PC-9 (cell line): Measurements from ENCODE around the gene GCLC. TPM values are rescaled to one million over a fixed set of nuclear protein-coding genes. Genes with fewer than 3 reads are reported as not detected.

Experiments used
- BruUV-seq: library from RNA; stranded (reverse); fragments of 400-500 nt; replicated peaks from 2 replicates; lab custom pipeline; 2021; lab: Mats Ljungman, UMichigan
- CTCF ChIA-PET: fragments of 300-600 bp; sonication (Branson Sonifier 250); formaldehyde crosslinking; loops from one replicate; lab custom pipeline; 2022; ENCODE audit warnings: antibody characterized with exemption; lab: Charles Lee
- POLR2A ChIA-PET: fragments of 300-600 bp; sonication (Branson Sonifier 250); formaldehyde crosslinking; loops from one replicate; lab custom pipeline; 2022; ENCODE audit warnings: antibody characterized with exemption; ENCODE audit not compliant: unreplicated experiment; lab: Charles Lee
- DNase-seq, 2 experiments: peaks; one replicate each; pipeline versions ENCODE4 v3.0.0 to v3.0.0-alpha.2; 2015 to 2022; ENCODE audit warnings: mixed read lengths in 1 of 2
- H2AFZ ChIP-seq: fragments of 200-600 bp; sonication (generic); 2 replicates; pipeline ENCODE4 v1.8.1; 2017; ENCODE audit warnings: antibody characterized with exemption
- H3F3A ChIP-seq: fragments of 200-600 bp; sonication (generic); 2 replicates; pipeline ENCODE4 v1.8.1; 2017; ENCODE audit warnings: antibody characterized with exemption, mild to moderate bottlenecking, low read depth; ENCODE audit not compliant: insufficient read depth
- H3K27ac ChIP-seq: fragments of 200-600 bp; sonication (generic); 2 replicates; pipeline ENCODE4 v1.6.1; 2016; ENCODE audit warnings: mixed run types
- H3K27me3 ChIP-seq: fragments of 200-600 bp; sonication (generic); 2 replicates; pipeline ENCODE4 v1.6.1; 2016; ENCODE audit warnings: low read depth, mixed run types; ENCODE audit not compliant: insufficient read depth
- H3K36me3 ChIP-seq: fragments of 200-600 bp; sonication (generic); 2 replicates; pipeline ENCODE4 v1.6.1; 2016; ENCODE audit warnings: low read depth, mixed run types
- H3K4me1 ChIP-seq: fragments of 200-600 bp; sonication (generic); replicated peaks from 2 replicates; pipeline ENCODE4 v1.6.1; 2016; ENCODE audit warnings: mixed run types; ENCODE audit not compliant: insufficient read depth
- H3K4me2 ChIP-seq: fragments of 200-600 bp; sonication (generic); 2 replicates; pipeline ENCODE4 v1.6.1; 2017; ENCODE audit warnings: mixed run types
- H3K4me3 ChIP-seq: fragments of 200-600 bp; sonication (generic); 2 replicates; pipeline ENCODE4 v1.6.1; 2016; ENCODE audit warnings: mixed run types
- H3K79me2 ChIP-seq: fragments of 200-600 bp; sonication (generic); 2 replicates; pipeline ENCODE4 v1.6.1; 2017; ENCODE audit warnings: low read depth, mixed run types
- H3K9me2 ChIP-seq: fragments of 200-600 bp; sonication (generic); 2 replicates; pipeline ENCODE4 v1.8.1; 2017; ENCODE audit warnings: mild to moderate bottlenecking; ENCODE audit not compliant: insufficient read depth
- H3K9me3 ChIP-seq: fragments of 200-600 bp; sonication (generic); 2 replicates; pipeline ENCODE4 v1.8.1; 2016; ENCODE audit warnings: low read depth; ENCODE audit not compliant: insufficient read depth
- H4K20me1 ChIP-seq: fragments of 200-600 bp; sonication (generic); 2 replicates; pipeline ENCODE4 v1.8.1; 2017; ENCODE audit not compliant: insufficient read depth
- CTCF ChIP-seq: fragments of 200-600 bp; sonication (generic); conservative IDR thresholded peaks from 2 replicates; pipeline ENCODE4 v1.6.1; 2017; ENCODE audit warnings: mixed run types, antibody characterized with exemption, mild to moderate bottlenecking, moderate library complexity
- EZH2 ChIP-seq: fragments of 200-600 bp; sonication (generic); IDR thresholded peaks from 2 replicates; pipeline ENCODE4 v1.8.0; 2017; ENCODE audit warnings: antibody characterized with exemption, low read depth
- intact Hi-C: fragments of 100-400 bp; cut with micrococcal nuclease; formaldehyde crosslinking; loops from one replicate; pipeline ENCODE4 v1.10.0; 2022; ENCODE audit not compliant: unreplicated experiment
- total RNA-seq: library from RNA; stranded (reverse); gene quantifications from 2 replicates; pipeline ENCODE4 v1.2.3, GENCODE V29; 2021

GCLC gene
- total RNA-seq, 1 experiment from 2014 or later, result 213 TPM

DNA sequence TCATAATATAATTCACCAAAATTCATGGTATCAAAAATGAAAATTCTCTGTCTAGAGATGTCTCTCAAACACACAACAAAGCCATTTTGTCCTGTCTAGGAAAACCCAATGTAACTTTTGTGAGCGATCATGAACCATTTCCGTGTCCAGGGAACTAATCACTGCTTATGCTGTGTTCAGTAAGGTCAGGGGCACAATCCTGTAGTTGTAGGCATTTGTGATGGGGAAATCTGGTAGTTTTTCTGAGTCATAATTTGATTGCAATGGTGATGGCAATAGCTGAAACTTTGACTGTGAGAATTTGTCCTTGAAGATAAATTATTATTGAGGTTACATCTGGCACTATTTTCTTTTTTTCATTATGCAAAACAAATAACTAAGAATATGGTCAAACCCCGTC is 21.0 kb upstream of the GCLC start:
- H3K9me2 ChIP-seq, result no peaks in the 10 kb centered on the region
- POLR2A ChIA-PET, result interaction anchor here (0.7 kb wide), 1 partner anchor 11 kb away, joined by 4 read pairs; no protein-coding TSS in a partner anchor
- no peak overlapping the region for H2AFZ ChIP-seq
- no peak overlapping the region for H3K4me2 ChIP-seq
- no peak overlapping the region for H3K4me3 ChIP-seq
- no peaks in the 10 kb centered on the region for H4K20me1 ChIP-seq
- H3K4me1 ChIP-seq, result no peaks in the 10 kb centered on the region
- H3F3A ChIP-seq, result no peaks in the 10 kb centered on the region
- H3K27me3 ChIP-seq, result no peaks in the 10 kb centered on the region
- H3K79me2 ChIP-seq, result no peaks in the 10 kb centered on the region
- TF ChIP-seq EZH2 (no peak), CTCF (no peak)
- intact Hi-C loops, result no loop called here
- H3K36me3 ChIP-seq, result peaks cover 26% of the 10 kb centered on the region
- BruUV-seq, result no TSS peak
- no peak for DNase-seq
- H3K27ac ChIP-seq, result no peak overlapping the region
- H3K9me3 ChIP-seq, result peaks cover 3% of the 10 kb centered on the region; the same call in 1 of the 2 replicates
- CTCF ChIA-PET, result no interaction called here

GRCh38 chr6:53564401-53565065 is 19.6 kb upstream of the GCLC start:
- CTCF ChIA-PET, result no interaction called here
- H3K4me1 ChIP-seq, result no peaks in the 10 kb centered on the region

More at GRCh38 chr6:53564401-53565065, 19.6 kb upstream of the GCLC start:
- no peaks in the 10 kb centered on the region for H3F3A ChIP-seq
- H3K4me2 ChIP-seq, result no peak overlapping the region
- no peak for TF ChIP-seq EZH2
- no peak for TF ChIP-seq CTCF
- BruUV-seq, result no TSS peak
- no peak overlapping the region for H2AFZ ChIP-seq
- H3K9me2 ChIP-seq, result no peaks in the 10 kb centered on the region
- no peak overlapping the region for H3K27ac ChIP-seq
- no peaks in the 10 kb centered on the region for H3K79me2 ChIP-seq
- POLR2A ChIA-PET, result interaction anchor here (0.7 kb wide), 1 partner anchor 51 kb away, joined by 4 read pairs; no protein-coding TSS in a partner anchor
- peaks cover 14% of the 10 kb centered on the region; the same call in 1 of the 2 replicates for H3K9me3 ChIP-seq
- no peak overlapping the region for H3K4me3 ChIP-seq
- intact Hi-C loops, result no loop called here
- no peaks in the 10 kb centered on the region for H3K27me3 ChIP-seq
- H3K36me3 ChIP-seq, result peaks cover 34% of the 10 kb centered on the region
- no peaks in the 10 kb centered on the region for H4K20me1 ChIP-seq
- DNase-seq, result no peak
